ENCODE data around the gene KBTBD3.

Gene KBTBD3

GRCh38 chr11:106051103-106051502 lies 26.0 kb downstream of the KBTBD3 start:
- no peak overlapping the region for H3K27ac ChIP-seq (ENCODE audit: poor library complexity, severe bottlenecking)
- H3K4me1 ChIP-seq (ENCODE audit: insufficient read depth, poor library complexity, severe bottlenecking): no peaks in the 10 kb centered on the region
- TF ChIP-seq, protein P1, sequence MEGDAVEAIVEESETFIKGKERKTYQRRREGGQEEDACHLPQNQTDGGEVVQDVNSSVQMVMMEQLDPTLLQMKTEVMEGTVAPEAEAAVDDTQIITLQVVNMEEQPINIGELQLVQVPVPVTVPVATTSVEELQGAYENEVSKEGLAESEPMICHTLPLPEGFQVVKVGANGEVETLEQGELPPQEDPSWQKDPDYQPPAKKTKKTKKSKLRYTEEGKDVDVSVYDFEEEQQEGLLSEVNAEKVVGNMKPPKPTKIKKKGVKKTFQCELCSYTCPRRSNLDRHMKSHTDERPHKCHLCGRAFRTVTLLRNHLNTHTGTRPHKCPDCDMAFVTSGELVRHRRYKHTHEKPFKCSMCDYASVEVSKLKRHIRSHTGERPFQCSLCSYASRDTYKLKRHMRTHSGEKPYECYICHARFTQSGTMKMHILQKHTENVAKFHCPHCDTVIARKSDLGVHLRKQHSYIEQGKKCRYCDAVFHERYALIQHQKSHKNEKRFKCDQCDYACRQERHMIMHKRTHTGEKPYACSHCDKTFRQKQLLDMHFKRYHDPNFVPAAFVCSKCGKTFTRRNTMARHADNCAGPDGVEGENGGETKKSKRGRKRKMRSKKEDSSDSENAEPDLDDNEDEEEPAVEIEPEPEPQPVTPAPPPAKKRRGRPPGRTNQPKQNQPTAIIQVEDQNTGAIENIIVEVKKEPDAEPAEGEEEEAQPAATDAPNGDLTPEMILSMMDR (IDR thresholded peaks at IDR 0.05; ENCODE audit: poor library complexity, severe bottlenecking): no peak
- DNase-seq (ENCODE audit: low spot score) (no peak), ATAC-seq (ENCODE audit: low read depth) (no peak)
- no peaks in the 10 kb centered on the region for H3K36me3 ChIP-seq (ENCODE audit: low read depth)
- H3K4me3 ChIP-seq (ENCODE audit: severe bottlenecking): no peak overlapping the region
- H3K27me3 ChIP-seq (ENCODE audit: insufficient read depth, poor library complexity, severe bottlenecking): no peaks in the 10 kb centered on the region
- H3K9me3 ChIP-seq (ENCODE audit: severe bottlenecking): no peaks in the 10 kb centered on the region

GRCh38 chr11:106049727-106050476 lies 27.2 kb downstream of the KBTBD3 start:
- TF ChIP-seq, protein P1 (IDR thresholded peaks at IDR 0.05; ENCODE audit: poor library complexity, severe bottlenecking): no peak
- no peak overlapping the region for H3K27ac ChIP-seq (ENCODE audit: poor library complexity, severe bottlenecking)
- no peak for DNase-seq (ENCODE audit: low spot score)
- no peaks in the 10 kb centered on the region for H3K36me3 ChIP-seq (ENCODE audit: low read depth)
- no peaks in the 10 kb centered on the region for H3K4me1 ChIP-seq (ENCODE audit: insufficient read depth, poor library complexity, severe bottlenecking)
- no peak for ATAC-seq (ENCODE audit: low read depth)
- H3K4me3 ChIP-seq (ENCODE audit: severe bottlenecking): no peak overlapping the region
- H3K27me3 ChIP-seq (ENCODE audit: insufficient read depth, poor library complexity, severe bottlenecking): no peaks in the 10 kb centered on the region
- H3K9me3 ChIP-seq (ENCODE audit: severe bottlenecking): no peaks in the 10 kb centered on the region

DNA sequence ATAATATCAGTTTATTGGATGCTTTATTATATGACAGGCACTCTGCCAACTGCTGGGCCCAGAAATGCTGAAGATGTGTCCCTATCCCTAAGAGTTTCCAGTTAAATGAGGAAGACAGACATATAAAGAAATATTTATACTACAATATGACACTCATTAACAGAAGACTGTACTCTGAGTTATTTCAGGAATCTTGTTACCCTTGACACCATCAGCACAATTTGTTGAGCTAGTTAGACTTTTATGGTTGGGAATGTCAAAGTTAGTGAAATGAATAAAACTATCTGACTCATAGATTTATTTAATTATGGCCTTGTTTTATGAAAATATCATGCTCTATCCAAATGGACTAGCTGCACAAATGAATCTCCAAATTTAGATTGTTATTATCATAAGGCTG lies 29.5 kb downstream of the KBTBD3 start:
- no peaks in the 10 kb centered on the region for H3K4me1 ChIP-seq (ENCODE audit: insufficient read depth, poor library complexity, severe bottlenecking)
- ATAC-seq (ENCODE audit: low read depth): no peak
- TF ChIP-seq, protein P1 (IDR thresholded peaks at IDR 0.05; ENCODE audit: poor library complexity, severe bottlenecking): no peak

DNA sequence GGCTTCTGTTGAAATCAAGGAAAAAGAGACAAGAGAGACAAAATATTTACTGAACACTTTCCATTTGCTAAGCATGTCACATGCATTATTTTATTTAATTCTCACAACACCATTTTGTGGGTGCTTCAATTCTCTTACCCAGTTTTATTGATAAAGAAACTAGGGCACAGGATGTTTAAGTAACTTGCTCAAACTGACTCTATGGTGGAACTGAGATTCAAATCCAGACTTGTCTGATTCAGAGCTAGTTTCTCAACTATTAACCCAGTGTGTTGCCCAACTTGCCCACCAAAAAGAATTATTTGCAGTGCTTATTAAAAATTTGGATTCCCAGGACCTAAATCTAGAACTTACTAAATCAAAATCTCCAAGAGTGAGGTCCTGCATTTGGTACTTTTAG lies 33.6 kb downstream of the KBTBD3 start:
- H3K27ac ChIP-seq (ENCODE audit: poor library complexity, severe bottlenecking): no peak overlapping the region
- no peak overlapping the region for H3K4me3 ChIP-seq (ENCODE audit: severe bottlenecking)
- H3K9me3 ChIP-seq (ENCODE audit: severe bottlenecking): no peaks in the 10 kb centered on the region
- H3K4me1 ChIP-seq (ENCODE audit: insufficient read depth, poor library complexity, severe bottlenecking): no peaks in the 10 kb centered on the region
- TF ChIP-seq, protein P1 (IDR thresholded peaks at IDR 0.05; ENCODE audit: poor library complexity, severe bottlenecking): no peak
- no peaks in the 10 kb centered on the region for H3K27me3 ChIP-seq (ENCODE audit: insufficient read depth, poor library complexity, severe bottlenecking)
- H3K36me3 ChIP-seq (ENCODE audit: low read depth): no peaks in the 10 kb centered on the region
- no peak for DNase-seq (ENCODE audit: low spot score)
- no peak for ATAC-seq (ENCODE audit: low read depth)

More for the DNA sequence above, 29.5 kb downstream of the KBTBD3 start:
- no peaks in the 10 kb centered on the region for H3K9me3 ChIP-seq (ENCODE audit: severe bottlenecking)
- DNase-seq (ENCODE audit: low spot score): no peak
- H3K27me3 ChIP-seq (ENCODE audit: insufficient read depth, poor library complexity, severe bottlenecking): no peaks in the 10 kb centered on the region
- H3K36me3 ChIP-seq (ENCODE audit: low read depth): no peaks in the 10 kb centered on the region
- H3K27ac ChIP-seq (ENCODE audit: poor library complexity, severe bottlenecking): no peak overlapping the region
- H3K4me3 ChIP-seq (ENCODE audit: severe bottlenecking): no peak overlapping the region

DNA sequence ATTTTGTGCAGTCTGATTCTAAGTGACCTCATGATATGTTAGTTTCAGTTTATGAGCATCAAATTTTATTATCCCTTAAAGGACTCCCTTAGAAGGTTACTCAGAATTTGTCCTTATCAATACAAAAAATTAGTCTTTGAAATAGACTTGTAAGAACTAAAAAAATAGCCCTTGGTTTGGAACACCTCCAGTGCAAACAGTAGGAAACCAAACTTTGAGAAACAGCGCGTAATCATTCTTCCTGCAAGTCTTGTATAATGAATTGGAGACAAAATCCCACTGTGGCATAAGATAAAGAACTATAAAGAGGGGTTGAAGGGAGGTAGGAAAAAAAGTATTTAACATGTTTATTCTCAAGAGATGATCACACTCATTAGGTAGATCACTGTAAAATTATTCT lies 44.3 kb downstream of the KBTBD3 start:
- DNase-seq (ENCODE audit: low spot score) (no peak), ATAC-seq (ENCODE audit: low read depth) (no peak)
- H3K4me1 ChIP-seq (ENCODE audit: insufficient read depth, poor library complexity, severe bottlenecking): peaks cover 4% of the 10 kb centered on the region
- no peaks in the 10 kb centered on the region for H3K36me3 ChIP-seq (ENCODE audit: low read depth)
- no peak overlapping the region for H3K27ac ChIP-seq (ENCODE audit: poor library complexity, severe bottlenecking)
- H3K9me3 ChIP-seq (ENCODE audit: severe bottlenecking): no peaks in the 10 kb centered on the region
- TF ChIP-seq, protein P1 (IDR thresholded peaks at IDR 0.05; ENCODE audit: poor library complexity, severe bottlenecking): no peak
- no peaks in the 10 kb centered on the region for H3K27me3 ChIP-seq (ENCODE audit: insufficient read depth, poor library complexity, severe bottlenecking)
- H3K4me3 ChIP-seq (ENCODE audit: severe bottlenecking): no peak overlapping the region

Data from RWPE2 (cell line).